ENCODE results near the gene FAT1.

- TF ChIP-seq POLR3A (IDR thresholded peaks at IDR 0.05; ENCODE audit: borderline replicate concordance, extremely low read depth, insufficient read depth, insufficient read length) (no peak), CTCF (IDR thresholded peaks at IDR 0.05 in 2 of 3, conservative IDR thresholded peaks at IDR 0.05 in 1 of 3; ENCODE audit: insufficient read depth in 2 of 3, low read depth in 1 of 3, low read length in 3 of 3) (no peak), POLR2A (conservative IDR thresholded peaks at IDR 0.05) (no peak), FOXA1 (IDR thresholded peaks at IDR 0.05; ENCODE audit: borderline replicate concordance) (no peak), REST (IDR thresholded peaks at IDR 0.05; ENCODE audit: borderline replicate concordance) (no peak), REST (CRISPR knock-in tag; IDR thresholded peaks at IDR 0.05; ENCODE audit: low read depth) (no peak), MAX (CRISPR knock-in tag; IDR thresholded peaks at IDR 0.05) (no peak), FOSL1 (tag; conservative IDR thresholded peaks at IDR 0.05) (no peak), HNRNPUL1 (IDR thresholded peaks at IDR 0.05; ENCODE audit: low read length) (no peak)
Measured at GRCh38 chr4:186737427-186737826, 13.8 kb upstream of the FAT1 start.
